Peyer's patch (tissue), 4 donors: ENCODE results near the gene PSMG1.

ENCODE experiments used
- POLR2A ChIP-seq, 2 donors: fragments of 450-650 bp; IDR thresholded peaks; one replicate each; pipeline ENCODE4 v1.5.1; 2017; ENCODE audit warnings: antibody characterized with exemption in 2 of 2, mild to moderate bottlenecking in 2 of 2, moderate library complexity in 2 of 2
- TF ChIP-seq, protein P1 (sequence below), 6 experiments: fragments of 450-650 bp in 4 of 6; fragments of 200-600 bp in 2 of 6; sonication (generic) in 1 of 6; IDR thresholded peaks; one replicate each; pipeline ENCODE4 v1.5.1; 2017 to 2019; ENCODE audit warnings: antibody characterized with exemption in 6 of 6, mild to moderate bottlenecking in 3 of 6, moderate library complexity in 1 of 6

DNA sequence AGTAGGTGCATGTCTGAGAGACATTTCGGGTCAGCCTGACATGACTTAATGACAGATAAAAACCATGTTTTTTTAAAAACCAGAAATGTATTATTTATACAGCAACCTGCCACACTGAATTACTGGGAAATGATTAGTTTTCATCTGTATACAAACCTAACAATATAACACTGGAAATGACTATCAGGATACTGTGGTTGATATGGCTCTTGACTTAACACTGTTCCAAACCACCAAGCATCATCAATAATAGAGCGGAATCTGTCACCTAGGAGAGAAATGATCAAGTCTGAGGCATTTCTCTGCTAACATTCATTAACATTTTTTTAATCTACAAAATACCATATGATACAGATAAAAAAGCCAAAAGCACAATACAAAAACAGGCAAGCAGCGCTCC lies 41.7 kb upstream of the PSMG1 start:
- TF ChIP-seq, protein P1, sequence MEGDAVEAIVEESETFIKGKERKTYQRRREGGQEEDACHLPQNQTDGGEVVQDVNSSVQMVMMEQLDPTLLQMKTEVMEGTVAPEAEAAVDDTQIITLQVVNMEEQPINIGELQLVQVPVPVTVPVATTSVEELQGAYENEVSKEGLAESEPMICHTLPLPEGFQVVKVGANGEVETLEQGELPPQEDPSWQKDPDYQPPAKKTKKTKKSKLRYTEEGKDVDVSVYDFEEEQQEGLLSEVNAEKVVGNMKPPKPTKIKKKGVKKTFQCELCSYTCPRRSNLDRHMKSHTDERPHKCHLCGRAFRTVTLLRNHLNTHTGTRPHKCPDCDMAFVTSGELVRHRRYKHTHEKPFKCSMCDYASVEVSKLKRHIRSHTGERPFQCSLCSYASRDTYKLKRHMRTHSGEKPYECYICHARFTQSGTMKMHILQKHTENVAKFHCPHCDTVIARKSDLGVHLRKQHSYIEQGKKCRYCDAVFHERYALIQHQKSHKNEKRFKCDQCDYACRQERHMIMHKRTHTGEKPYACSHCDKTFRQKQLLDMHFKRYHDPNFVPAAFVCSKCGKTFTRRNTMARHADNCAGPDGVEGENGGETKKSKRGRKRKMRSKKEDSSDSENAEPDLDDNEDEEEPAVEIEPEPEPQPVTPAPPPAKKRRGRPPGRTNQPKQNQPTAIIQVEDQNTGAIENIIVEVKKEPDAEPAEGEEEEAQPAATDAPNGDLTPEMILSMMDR (IDR thresholded peaks at IDR 0.05): no peak
- TF ChIP-seq POLR2A (IDR thresholded peaks at IDR 0.05): no peak
